ENCODE data around the gene CDC42. TPM values are rescaled to one million over a fixed set of nuclear protein-coding genes. Genes with fewer than 3 reads are reported as not detected.

Gene CDC42
- total RNA-seq, 1 experiment from 2014 or later, result 217 TPM

GRCh38 chr1:22131062-22131461 is 78.6 kb downstream of the CDC42 start:
- H3K4me2 ChIP-seq (ENCODE audit: low read length), result no peak overlapping the region
- intact Hi-C loops (cut with micrococcal nuclease), result loop anchor here (5.0 kb wide), 1 partner anchor 511 kb away; the partner anchor contains the start of gene C1QC
- no peaks in the 10 kb centered on the region for H3K27me3 ChIP-seq (ENCODE audit: insufficient read depth, low read length)
- H3K36me3 ChIP-seq (ENCODE audit: control insufficient read depth in 1 of 2, insufficient read depth in 2 of 2, low read length in 2 of 2), result no peaks in the 10 kb centered on the region
- BruUV-seq (replicated peaks), result no TSS peak
- RAD21 ChIA-PET (ENCODE audit: low non-redundant PET in 1 of 2, low total read pairs in 2 of 2, uncharacterized antibody in 2 of 2, unreplicated experiment in 2 of 2), result interaction anchor here in 1 of 2 experiments (0.7 to 1.4 kb wide), 2 partner anchors 95 to 286 kb away, joined by 3 read pairs; no protein-coding TSS in a partner anchor
- CTCF ChIA-PET, result interaction anchor here (1.0 to 2.7 kb wide), 3 partner anchors 17 to 286 kb away, joined by 3 to 17 read pairs (median 3); no protein-coding TSS in a partner anchor
- no peaks in the 10 kb centered on the region for H3K79me2 ChIP-seq (ENCODE audit: insufficient read depth, low read length)
- POLR2A ChIA-PET, result no interaction called here
- H3K9me3 ChIP-seq (ENCODE audit: control insufficient read depth in 1 of 2, insufficient read depth in 1 of 2, low read depth in 1 of 2, low read length in 2 of 2), result no peaks in the 10 kb centered on the region
- DNase-seq (ENCODE audit: low read depth, low spot score), result no peak
- H3K9ac ChIP-seq (ENCODE audit: low read length), result no peak overlapping the region
- H3K4me1 ChIP-seq (ENCODE audit: control insufficient read depth in 1 of 2, insufficient read depth in 2 of 2, low read length in 2 of 2), result peaks cover 5 to 13% of the 10 kb centered on the region in 2 experiments
- H3K27ac ChIP-seq (ENCODE audit: low read depth, low read length), result no peak overlapping the region
- no peak overlapping the region for H3K4me3 ChIP-seq (replicated peaks in 1 of 2; ENCODE audit: low read depth in 1 of 2, low read length in 2 of 2)
- H2AFZ ChIP-seq (ENCODE audit: low read depth, low read length, poor library complexity, severe bottlenecking), result no peak overlapping the region
- TF ChIP-seq CBX3 (IDR thresholded peaks at IDR 0.05; ENCODE audit: low read depth) (no peak), EGR1 (IDR thresholded peaks at IDR 0.05; ENCODE audit: low read depth) (no peak), EZH2 (IDR thresholded peaks at IDR 0.05) (no peak), YY1 (IDR thresholded peaks at IDR 0.05; ENCODE audit: extremely low read depth, insufficient replicate concordance, low read depth, low read length) (no peak), POLR2AphosphoS5 (IDR thresholded peaks at IDR 0.05; ENCODE audit: low read depth, low read length) (no peak), ZBTB33 (IDR thresholded peaks at IDR 0.05; ENCODE audit: extremely low read depth, insufficient replicate concordance, low read length) (no peak), TCF7L2 (IDR thresholded peaks at IDR 0.05; ENCODE audit: borderline replicate concordance, extremely low read depth, insufficient read depth, insufficient read length) (no peak), ZNF274 (IDR thresholded peaks at IDR 0.05; ENCODE audit: low read depth, low read length) (no peak), MAX (IDR thresholded peaks at IDR 0.05) (no peak), FOSL1 (IDR thresholded peaks at IDR 0.05; ENCODE audit: low read depth) (no peak), RAD21 (IDR thresholded peaks at IDR 0.05; ENCODE audit: low read depth) (no peak), CTCF (IDR thresholded peaks at IDR 0.05 in 2 of 3, conservative IDR thresholded peaks at IDR 0.05 in 1 of 3; ENCODE audit: borderline replicate concordance in 1 of 3, insufficient read depth in 1 of 3, low read depth in 2 of 3, low read length in 2 of 3) (no peak), SRF (IDR thresholded peaks at IDR 0.05; ENCODE audit: low read depth) (no peak), ZFX (IDR thresholded peaks at IDR 0.05) (no peak), JUND (IDR thresholded peaks at IDR 0.05) (no peak), SP1 (IDR thresholded peaks at IDR 0.05; ENCODE audit: low read depth) (no peak), ELF1 (IDR thresholded peaks at IDR 0.05; ENCODE audit: borderline replicate concordance, low read depth) (no peak), CEBPB (IDR thresholded peaks at IDR 0.05; ENCODE audit: low read depth) (no peak)
- TF ChIP-seq, protein P1, sequence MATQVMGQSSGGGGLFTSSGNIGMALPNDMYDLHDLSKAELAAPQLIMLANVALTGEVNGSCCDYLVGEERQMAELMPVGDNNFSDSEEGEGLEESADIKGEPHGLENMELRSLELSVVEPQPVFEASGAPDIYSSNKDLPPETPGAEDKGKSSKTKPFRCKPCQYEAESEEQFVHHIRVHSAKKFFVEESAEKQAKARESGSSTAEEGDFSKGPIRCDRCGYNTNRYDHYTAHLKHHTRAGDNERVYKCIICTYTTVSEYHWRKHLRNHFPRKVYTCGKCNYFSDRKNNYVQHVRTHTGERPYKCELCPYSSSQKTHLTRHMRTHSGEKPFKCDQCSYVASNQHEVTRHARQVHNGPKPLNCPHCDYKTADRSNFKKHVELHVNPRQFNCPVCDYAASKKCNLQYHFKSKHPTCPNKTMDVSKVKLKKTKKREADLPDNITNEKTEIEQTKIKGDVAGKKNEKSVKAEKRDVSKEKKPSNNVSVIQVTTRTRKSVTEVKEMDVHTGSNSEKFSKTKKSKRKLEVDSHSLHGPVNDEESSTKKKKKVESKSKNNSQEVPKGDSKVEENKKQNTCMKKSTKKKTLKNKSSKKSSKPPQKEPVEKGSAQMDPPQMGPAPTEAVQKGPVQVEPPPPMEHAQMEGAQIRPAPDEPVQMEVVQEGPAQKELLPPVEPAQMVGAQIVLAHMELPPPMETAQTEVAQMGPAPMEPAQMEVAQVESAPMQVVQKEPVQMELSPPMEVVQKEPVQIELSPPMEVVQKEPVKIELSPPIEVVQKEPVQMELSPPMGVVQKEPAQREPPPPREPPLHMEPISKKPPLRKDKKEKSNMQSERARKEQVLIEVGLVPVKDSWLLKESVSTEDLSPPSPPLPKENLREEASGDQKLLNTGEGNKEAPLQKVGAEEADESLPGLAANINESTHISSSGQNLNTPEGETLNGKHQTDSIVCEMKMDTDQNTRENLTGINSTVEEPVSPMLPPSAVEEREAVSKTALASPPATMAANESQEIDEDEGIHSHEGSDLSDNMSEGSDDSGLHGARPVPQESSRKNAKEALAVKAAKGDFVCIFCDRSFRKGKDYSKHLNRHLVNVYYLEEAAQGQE (IDR thresholded peaks at IDR 0.05; ENCODE audit: low read depth), result no peak
- TF ChIP-seq, protein P2, sequence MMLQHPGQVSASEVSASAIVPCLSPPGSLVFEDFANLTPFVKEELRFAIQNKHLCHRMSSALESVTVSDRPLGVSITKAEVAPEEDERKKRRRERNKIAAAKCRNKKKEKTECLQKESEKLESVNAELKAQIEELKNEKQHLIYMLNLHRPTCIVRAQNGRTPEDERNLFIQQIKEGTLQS (IDR thresholded peaks at IDR 0.05), result no peak
- H3K9me2 ChIP-seq (ENCODE audit: insufficient read depth), result no peaks in the 10 kb centered on the region
- ATAC-seq, result no peak
- no peaks in the 10 kb centered on the region for H4K20me1 ChIP-seq (ENCODE audit: insufficient read depth)
